DMS153 treated with DMSO at 0.1 percent for 48 hours (cell line): Measurements from ENCODE around the gene SFRP2.

Experiments used
- DNase-seq: peaks from one replicate; lab custom pipeline; 2025; ENCODE audit not compliant: unreplicated experiment; lab: John Stamatoyannopoulos, UW

The SFRP2 gene

DNA sequence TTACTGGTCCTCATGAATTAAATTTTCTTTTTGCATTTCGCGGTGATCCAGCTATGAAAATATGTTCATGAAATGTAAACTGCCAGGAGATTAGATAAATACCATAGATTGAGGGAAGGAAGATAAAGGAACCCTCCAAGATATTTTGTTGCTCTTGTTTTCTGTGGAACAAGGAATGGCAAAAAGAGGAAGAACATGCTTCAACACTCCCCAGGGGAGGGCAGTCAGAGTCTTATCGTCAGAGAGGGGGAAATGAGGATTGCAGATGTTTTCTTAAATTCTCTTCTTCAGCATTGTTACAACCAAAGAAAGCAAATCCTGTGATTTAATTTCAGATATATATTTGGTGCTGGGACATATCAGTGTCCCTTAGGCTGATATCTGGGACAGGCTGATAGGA lies 9.5 kb upstream of the SFRP2 start:
- DNase-seq = no peak

DNA sequence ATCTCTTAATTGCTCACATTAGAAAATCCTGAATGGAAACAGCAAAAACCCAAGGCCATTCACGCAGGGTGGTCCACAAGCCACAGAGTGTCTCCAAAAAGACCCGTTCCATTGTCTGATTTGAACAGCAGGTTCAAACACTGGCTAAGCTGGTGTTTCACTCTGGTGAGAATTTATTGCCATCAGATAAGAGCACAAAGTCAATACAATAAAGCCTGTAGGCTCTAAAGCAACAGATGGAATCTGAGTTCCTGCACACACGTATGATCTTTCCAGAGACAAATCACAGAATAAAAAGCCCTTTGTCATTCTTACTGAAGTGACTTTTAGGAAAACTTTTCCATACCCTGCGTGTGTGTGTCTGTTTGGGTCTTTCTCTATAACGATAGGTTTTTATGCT lies 5.1 kb upstream of the SFRP2 start:
- no peak for DNase-seq

DNA sequence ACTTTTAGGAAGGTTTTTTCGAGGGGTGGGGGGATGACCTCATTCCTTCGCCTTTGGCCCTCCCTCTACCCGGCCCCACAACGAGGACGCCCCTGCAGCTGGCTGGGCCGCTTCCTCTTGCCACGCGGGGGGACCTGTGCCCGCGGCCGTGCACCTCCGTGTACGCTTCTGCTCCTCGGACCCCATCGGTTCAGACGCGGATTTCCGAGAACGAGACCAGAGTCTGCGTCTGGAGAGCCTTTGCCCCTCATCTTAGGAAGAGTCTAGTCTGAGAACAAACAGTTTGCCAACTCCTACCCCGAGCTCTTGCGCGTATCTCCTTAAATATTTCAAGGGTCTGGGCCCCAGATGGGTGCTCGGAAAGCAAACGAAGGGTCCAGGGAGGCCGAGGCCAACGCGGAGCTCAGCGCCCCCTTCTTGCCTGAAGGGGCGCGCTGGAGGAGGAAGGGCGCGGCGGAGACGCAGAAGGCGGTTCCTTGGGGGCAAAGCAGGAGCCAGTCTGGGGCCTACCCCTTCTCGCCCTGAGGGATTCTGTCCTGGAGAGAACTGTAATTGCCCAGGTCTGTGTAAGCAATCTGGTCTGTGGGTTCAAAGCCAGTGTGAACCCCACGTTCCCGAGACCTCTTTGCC lies 3.9 kb upstream of the SFRP2 start:
- DNase-seq = no peak

DNA sequence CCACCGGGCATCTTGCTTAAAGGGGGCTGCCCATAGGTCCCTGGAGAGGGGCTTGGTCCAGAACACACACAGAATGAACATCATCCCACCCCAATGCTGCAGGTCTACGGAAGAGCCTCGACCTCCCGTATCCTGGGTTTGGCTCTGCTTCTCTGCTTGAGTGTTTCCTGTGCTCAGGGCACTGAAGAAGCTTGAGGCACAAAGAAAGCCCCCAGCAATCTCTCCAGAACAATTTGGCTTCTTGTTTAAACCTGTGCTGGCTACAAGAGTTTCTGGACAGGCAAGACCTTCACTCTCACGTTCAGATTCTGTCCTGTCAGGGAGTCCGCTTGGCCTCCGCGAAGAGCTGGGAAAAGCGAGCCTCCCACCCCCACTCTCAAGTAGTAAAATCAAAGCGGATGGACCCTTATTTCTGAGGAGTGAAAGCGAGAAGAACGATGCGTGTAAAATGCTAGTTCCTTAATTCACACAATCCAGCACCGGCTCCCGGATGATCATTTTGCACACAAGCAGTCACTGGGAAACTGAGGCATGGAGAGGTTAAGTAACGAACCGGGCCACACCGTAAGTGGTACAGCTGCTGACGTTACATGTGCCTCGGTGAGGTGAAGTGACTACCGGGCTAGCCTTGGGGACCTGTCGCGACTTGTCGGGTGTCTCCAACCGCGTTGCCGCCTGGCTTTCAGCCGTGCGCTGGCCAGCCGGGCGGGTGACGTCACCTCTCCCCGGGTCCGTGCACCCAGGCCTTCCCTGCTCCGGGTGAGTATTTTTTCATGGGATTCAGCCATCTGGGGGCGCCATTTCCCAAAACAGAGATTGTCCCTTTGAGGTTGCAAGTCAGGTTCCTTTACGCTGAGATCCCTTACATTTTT lies 3.1 kb upstream of the SFRP2 start:
- no peak for DNase-seq

DNA sequence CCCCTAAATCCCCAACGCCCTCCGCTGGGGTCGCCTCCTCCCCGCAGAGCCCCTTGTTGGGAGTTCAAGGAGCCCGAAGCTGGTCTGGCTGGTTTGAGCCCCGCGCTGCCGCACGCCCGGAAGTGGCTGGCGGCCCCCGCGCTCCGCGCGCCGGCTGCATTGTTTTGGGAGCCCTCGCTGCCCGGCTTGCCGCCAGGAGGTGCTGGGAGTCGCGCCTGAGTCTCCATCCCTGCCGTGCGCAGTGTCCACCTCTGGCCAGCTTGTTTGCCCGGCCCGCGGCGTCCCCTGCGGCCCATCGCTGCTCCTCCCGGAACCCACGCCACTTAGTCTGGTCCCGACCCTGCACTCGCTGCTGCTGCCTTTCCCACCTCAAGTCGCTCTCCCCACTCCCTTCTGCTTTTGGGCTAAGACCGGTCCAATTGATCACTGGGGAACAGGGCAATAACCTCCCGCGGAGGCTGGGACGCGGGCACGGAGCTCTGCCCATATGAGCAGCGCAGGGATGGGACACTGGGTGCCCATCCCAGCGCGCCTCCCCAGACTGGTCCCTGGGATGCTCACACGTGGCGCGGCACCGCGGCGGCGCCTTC lies 2.2 kb upstream of the SFRP2 start:
- DNase-seq = no peak

- DNase-seq = no peak
These were observed 1.6 kb upstream of the SFRP2 start for GRCh38 chr4:153790500-153790865.

GRCh38 chr4:153789741-153790499 lies 1.0 kb upstream of the SFRP2 start:
- no peak for DNase-seq

DNA sequence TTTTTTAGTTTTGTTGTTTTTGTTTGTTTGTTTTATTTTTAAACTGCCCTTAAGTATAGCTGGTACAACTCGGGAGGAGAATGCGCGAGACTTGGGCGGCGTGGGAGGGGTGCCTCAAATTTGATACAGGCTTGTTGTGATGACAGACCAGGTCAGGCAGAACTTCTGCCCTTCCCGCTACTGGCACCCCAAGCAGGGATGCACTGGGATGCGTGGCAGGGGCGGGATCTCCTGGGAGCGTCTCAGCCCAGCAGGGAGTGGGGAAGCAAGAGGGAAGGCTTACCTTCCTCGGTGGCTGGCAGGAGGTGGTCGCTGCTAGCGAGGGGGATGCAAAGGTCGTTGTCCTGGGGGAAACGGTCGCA lies 851 bp downstream of the SFRP2 start:
- no peak for DNase-seq

DNA sequence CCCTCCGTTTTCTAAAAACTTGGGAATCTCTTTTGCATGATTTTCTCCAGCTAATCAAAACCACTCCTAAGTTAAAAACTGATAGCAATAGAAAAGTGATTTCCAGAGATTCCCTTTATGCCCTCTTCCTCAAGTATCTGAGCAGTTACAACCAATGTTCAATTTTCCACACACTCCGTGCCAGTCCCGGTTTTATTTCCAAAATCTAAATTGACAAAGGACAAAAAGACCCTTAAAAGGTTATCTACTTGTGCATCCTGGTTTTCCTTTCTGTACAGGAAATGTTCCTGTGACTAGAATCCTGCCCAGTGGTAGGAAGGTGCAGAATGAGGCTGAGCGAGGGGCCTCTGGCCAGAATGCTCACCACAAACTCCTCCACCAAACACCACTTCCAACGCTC lies 1.3 kb downstream of the SFRP2 start:
- DNase-seq = no peak

- DNase-seq = no peak
These were observed 1.8 kb downstream of the SFRP2 start for GRCh38 chr4:153787061-153787560.

DNA sequence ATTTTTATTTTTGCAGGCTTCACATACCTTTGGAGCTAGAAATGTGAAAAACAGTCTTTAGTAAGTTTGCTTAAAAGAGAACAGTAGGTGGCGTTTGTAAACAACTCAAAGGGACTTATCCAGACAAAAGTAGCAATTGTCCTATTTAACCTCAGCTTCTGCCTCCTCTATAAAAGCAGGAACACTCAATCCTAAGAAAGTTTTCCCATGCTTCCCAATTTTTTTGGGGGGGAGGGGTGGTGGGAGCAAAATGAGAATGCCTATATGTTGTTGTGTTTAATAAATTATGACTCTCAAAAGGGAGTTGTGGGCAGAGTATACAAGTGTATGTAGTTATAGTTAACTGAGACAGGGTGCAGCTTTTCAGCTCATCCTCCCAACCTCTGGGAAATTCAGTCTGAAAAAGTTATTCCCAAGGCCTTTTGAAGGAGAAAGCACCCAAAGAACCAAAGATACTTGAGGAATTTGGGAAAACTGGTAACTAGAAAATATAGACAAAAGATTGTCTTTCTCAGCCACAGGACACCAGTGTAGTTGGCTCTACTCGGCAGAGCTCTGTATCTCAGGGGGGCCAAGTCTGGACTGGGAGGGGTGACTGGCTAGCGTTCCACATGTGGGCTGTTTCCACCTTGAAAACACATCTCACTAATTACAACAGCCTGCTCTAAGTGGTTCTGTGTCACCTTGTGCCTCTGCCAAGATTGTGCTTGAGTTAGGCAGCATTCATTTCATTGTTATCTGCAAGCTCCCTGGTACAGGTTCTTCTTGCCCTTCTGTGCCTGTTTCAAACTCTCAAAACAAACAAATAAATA lies 2.8 kb downstream of the SFRP2 start:
- peak; percentile 0 for DNase-seq

- DNase-seq = no peak
These were observed 4.7 kb downstream of the SFRP2 start for GRCh38 chr4:153784166-153784699.

DNA sequence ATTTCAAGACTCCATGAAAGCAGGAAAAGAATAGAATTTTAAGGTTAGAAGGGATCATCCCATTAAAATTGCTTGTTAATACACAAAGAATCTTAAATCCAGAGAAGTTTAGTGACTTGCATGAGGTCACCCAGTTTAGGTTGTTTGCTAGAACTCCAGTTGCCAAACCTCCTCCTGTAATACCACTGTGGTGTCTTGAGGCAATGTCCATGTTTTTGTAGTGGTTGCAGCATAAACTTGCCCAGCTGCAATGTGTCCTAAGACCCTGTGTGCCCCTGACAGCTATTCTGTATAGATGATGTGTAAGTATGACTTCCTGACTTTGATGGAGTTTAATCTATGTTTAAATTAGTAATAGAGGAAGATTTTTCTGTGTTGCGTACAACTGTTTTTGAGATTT lies 6.3 kb downstream of the SFRP2 start:
- no peak for DNase-seq

- DNase-seq = no peak
These were observed 7.0 kb downstream of the SFRP2 start for GRCh38 chr4:153781717-153782416.

DNA sequence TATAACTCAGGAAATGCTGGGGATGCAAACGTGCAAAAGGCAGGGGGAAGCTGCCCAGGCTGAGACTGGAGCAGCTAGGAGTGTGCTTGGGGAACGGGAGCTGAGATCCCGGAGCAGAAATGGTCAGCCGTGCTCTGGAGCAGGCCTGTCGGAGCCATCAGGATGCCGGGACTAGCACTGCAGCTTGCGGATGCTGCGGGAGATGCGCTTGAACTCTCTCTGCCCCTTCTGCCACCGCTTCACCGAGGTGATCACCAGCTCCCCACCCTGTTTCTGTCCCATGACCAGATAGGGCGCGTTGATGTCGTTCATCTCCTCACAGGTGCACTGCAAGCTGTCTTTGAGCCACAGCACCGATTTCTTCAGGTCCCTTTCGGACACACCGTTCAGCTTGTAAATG lies 7.6 kb downstream of the SFRP2 start:
- DNase-seq = no peak

DNA sequence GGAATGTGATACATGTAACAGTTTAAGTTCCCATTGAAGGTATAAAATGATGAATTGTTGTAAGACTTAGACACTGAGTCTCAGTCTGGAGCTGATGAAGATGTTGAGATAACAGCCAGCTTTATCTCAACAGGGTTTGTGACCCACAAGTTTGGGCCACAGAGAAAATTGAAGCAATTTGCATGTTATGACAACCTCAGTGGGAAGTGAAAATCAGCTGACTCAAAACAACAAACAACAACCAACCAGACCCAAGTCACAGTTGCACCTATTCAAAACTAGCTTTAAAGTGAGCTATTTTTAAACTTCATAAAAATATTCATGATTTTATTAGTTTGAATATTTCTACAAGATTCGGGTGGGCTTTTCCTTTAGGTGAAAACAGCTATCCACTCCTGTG lies 8.0 kb downstream of the SFRP2 start:
- DNase-seq = no peak

GRCh38 chr4:153780221-153780620 lies 8.7 kb downstream of the SFRP2 start:
- no peak for DNase-seq

DNA sequence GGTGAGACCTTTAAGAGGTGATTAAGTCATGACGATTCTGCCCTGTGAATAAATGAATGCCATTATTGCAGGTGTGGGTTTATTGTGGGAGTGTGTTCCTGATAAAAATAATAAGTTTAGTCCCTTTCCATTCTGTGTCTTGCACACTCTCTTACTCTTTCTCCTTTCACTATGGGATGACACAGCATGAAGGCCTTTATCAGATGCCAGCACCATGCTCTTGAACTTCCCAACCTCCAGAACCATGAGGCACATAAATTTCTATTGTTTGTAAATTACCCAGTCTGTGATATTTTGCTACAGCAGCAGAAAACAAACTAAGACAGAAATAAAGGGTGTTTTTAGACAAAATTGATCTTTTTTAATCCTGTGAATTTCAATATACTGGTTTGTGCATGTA lies 10.5 kb downstream of the SFRP2 start:
- no peak for DNase-seq

- no peak for DNase-seq
These were observed 11.5 kb downstream of the SFRP2 start for GRCh38 chr4:153777421-153777820.

GRCh38 chr4:153776601-153777000 lies 12.3 kb downstream of the SFRP2 start:
- DNase-seq = no peak
